Skeletal muscle cell (primary cell): ENCODE measurements around the gene GIPC2.
"Not testable (repeated sequence)": the region's sequence is repeated elsewhere in the genome, so short reads cannot be mapped to it uniquely, and the experiment has no call there.

ENCODE experiments used
- DNase-seq: peaks from one replicate; pipeline ENCODE4 v3.0.0-alpha.2; 2010; ENCODE audit warnings: low read depth
- H3K4me3 ChIP-seq: 2 replicates; pipeline ENCODE4 v1.5.1; 2011; ENCODE audit warnings: low read depth, mild to moderate bottlenecking, control low read depth, low read length, moderate library complexity

Gene GIPC2, protein sequence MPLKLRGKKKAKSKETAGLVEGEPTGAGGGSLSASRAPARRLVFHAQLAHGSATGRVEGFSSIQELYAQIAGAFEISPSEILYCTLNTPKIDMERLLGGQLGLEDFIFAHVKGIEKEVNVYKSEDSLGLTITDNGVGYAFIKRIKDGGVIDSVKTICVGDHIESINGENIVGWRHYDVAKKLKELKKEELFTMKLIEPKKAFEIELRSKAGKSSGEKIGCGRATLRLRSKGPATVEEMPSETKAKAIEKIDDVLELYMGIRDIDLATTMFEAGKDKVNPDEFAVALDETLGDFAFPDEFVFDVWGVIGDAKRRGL

GRCh38 chr1:78045926-78046778 lies at the start of gene GIPC2:
TSS of gene GIPC2 (plus strand) at chr1:78045966. CDS start at chr1:78046095, 129 bp downstream.
- peak within 1 kb of the TSS; percentile 55 for H3K4me3 ChIP-seq
- DNase-seq, result no peak

DNA sequence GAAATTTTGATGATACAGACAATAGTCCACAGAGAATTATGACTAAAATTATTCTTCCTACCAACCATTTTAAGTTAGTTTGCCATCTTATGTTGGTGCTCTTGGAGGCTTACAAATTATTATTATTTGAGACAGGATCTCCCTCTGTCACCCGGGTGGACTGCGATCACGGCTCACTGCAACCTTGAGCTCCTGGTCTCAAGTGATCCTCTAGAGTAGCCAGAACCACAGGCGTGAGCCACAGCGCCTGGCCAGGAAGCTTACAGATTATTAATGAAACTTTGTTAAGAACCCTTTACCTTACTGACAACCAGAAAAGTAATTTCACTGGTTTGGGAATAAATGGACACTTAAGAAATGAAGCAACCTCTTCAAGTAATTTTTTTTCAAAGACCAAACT lies 49.0 kb upstream of the GIPC2 start:
- H3K4me3 ChIP-seq, result no peak overlapping the region
- DNase-seq, result no peak

DNA sequence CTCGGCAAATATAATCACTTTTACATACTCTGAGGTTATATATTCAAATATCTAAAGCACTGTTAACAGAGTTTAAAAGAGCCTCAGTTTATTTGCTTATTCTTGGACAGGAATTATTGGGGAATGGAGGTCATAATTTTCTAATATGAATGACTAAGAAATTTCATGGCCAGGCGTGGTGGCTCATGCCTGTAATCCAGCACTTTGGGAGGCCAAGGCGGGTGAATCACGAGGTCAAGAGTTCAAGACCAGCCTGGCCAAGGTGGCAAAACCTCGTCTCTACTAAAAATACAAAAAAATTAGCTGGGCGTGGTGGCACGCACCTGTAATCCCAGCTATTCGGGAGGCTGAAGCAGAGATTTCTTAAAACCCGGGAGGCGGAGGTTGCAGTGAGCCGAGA lies 45.2 kb upstream of the GIPC2 start:
- not testable (repeated sequence) for DNase-seq, H3K4me3 ChIP-seq

DNA sequence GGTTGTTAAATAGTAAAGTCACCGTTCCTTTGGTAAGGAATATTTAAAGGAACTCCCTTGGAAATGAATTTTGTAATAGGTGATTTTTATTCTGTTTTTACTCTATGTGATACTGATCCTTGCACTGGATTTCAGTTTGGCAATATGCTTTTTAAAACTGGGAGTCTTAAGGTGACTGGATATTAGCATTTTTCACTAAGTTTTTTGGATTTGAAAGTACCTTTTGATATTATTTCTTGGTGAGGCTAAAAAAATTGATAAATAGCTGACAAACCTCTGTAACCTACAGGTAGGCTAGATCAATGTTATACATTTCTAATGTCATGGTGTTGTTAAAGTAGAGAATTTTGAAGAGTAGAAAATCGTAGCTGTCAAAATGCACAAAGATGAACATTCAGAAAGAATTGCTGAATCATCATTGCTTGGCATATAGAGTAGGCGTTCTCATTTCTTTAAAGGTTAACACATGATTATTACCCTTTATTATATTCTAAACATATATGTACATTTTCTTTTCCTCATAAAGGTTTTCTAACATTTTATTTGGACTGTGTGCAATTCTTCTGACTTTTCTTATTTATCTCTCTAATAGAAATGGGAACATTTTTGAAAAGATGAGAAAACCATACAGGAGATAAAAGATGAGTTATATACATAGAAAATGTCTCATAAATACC lies 42.6 kb upstream of the GIPC2 start:
- DNase-seq, result no peak
- H3K4me3 ChIP-seq, result peak overlapping the region; percentile 55

GRCh38 chr1:78003882-78004718 lies 41.7 kb upstream of the GIPC2 start:
- peak overlapping the region; percentile 55 for H3K4me3 ChIP-seq

GRCh38 chr1:78004719-78005447 lies 40.9 kb upstream of the GIPC2 start, which contains the start of gene DNAJB4:
TSS of gene DNAJB4 (plus strand) at chr1:78004939. CDS start at chr1:78005111, 172 bp downstream.
- peak; percentile 95 for DNase-seq
- H3K4me3 ChIP-seq, result peak within 1 kb of the TSS; percentile 55

More at GRCh38 chr1:78003882-78004718, 41.7 kb upstream of the GIPC2 start:
- DNase-seq, result peak; percentile 60

GRCh38 chr1:78005448-78005722 lies 40.4 kb upstream of the GIPC2 start:
- H3K4me3 ChIP-seq, result peak overlapping the region; percentile 55
- DNase-seq, result no peak

DNA sequence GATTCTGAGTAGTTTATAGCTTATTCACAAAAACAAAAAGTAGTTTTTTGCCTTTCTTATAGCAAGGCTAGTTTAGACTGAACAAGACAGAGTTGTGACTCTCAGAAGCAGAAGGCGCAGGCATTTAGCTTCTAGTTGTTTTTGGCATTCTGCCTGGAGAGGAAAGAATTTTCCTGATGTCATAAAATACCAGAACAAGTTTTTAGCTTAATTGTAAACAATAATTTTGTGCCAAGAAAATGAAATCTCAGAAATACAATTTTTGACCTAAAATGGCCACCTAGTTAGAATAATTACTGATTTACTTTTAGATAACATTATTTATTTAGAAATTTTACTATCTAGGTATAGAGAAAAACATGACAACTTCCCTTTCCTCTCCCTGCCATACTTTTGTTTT lies 40.0 kb upstream of the GIPC2 start:
- peak; percentile 46 for DNase-seq

GRCh38 chr1:78006521-78006920 lies 39.2 kb upstream of the GIPC2 start:
- DNase-seq, result no peak
- peak overlapping the region; percentile 55 for H3K4me3 ChIP-seq

More for the DNA sequence above, 40.0 kb upstream of the GIPC2 start:
- H3K4me3 ChIP-seq, result peak overlapping the region; percentile 55

DNA sequence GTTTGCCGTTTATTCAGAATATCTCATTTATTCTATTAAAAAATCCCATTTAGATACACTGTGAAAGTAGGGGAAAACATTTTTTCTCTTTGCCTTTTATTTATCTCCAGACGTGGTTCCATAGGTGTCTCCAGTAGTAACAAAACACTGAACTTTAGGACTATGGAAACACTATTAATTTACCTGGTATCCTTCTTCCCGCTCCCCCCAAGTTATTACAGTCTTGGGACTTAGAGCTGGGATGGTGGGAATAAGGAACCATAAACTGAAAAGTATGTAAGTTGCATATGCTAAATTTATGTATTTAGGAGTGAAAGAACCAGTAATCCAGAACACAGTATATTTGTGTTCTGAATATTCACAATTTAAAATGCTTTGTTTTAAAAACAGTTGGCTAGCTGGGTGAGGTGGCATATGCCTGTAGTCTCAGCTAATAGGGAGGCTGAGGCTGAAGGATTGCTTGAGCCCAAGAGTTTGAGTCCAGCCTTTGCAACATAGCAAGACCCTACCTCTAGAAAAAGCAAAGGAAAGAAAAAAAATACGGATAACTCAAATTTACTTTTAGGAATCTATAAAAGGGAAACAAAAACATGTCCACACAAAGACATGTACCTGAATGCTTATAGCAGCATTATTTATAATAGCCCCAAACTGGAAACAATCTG lies 38.0 kb upstream of the GIPC2 start:
- peak overlapping the region; percentile 55 for H3K4me3 ChIP-seq
- DNase-seq, result no peak

DNA sequence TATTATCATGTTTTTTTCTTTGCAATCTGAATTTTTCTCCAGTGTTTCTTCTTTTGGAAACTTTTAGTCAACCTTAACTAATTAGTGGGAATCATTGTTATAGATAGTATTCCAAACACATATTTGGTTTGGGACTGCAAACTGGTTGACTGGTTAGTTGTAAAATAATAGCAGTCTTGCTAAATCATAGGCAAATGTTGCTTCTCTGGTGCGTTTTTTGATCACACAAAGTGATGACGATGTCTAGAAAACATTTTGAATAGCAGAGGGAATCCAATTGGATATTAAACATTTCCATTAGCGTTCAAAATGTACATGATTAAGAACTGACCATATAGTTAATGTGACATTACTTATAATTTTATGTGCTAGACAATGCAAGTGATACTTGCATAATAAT lies 36.5 kb upstream of the GIPC2 start:
- H3K4me3 ChIP-seq, result peak overlapping the region; percentile 55
- no peak for DNase-seq

- no peak for DNase-seq
- peak overlapping the region; percentile 55 for H3K4me3 ChIP-seq
Measured at GRCh38 chr1:78009836-78010235, 35.9 kb upstream of the GIPC2 start.

DNA sequence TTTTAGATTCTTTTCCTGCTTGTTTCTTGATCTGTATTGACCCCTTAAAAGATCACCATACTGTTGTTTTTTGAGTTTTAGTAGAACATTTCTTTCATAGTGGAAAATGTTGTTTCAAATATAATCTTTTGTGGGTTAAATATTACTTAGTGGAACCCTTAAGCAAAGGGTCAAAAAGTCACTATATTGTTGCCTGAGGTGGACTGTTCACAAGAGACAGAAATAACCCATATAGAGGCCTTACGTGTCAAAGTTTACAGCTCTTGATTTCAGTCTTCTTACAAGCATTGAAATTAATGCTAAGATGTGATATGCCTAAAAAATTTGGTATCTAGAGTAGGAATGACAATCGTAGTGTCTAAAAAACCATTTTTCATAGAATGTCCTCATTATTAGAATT lies 34.7 kb upstream of the GIPC2 start:
- H3K4me3 ChIP-seq, result peak overlapping the region; percentile 55

GRCh38 chr1:78015148-78015547 lies 30.6 kb upstream of the GIPC2 start:
- no peak overlapping the region for H3K4me3 ChIP-seq
- DNase-seq, result no peak

More for the DNA sequence above, 34.7 kb upstream of the GIPC2 start:
- DNase-seq, result no peak

- no peak for DNase-seq
- no peak overlapping the region for H3K4me3 ChIP-seq
Measured at GRCh38 chr1:78019024-78019423, 26.7 kb upstream of the GIPC2 start.

GRCh38 chr1:78021134-78021533 lies 24.6 kb upstream of the GIPC2 start:
- H3K4me3 ChIP-seq, DNase-seq: not testable (repeated sequence)

GRCh38 chr1:78029793-78030192 lies 16.0 kb upstream of the GIPC2 start:
- DNase-seq, result no peak
- H3K4me3 ChIP-seq, result no peak overlapping the region
